ENCODE measurements around the gene TMEM131. TPM values are rescaled to one million over a fixed set of nuclear protein-coding genes. Genes with fewer than 3 reads are reported as not detected.
"Not testable (repeated sequence)": the region's sequence is repeated elsewhere in the genome, so short reads cannot be mapped to it uniquely, and the experiment has no call there.

Gene TMEM131
- total RNA-seq, 4 donors from 2014 or later, result 78.4 to 86.4 (median 80.5) TPM

DNA sequence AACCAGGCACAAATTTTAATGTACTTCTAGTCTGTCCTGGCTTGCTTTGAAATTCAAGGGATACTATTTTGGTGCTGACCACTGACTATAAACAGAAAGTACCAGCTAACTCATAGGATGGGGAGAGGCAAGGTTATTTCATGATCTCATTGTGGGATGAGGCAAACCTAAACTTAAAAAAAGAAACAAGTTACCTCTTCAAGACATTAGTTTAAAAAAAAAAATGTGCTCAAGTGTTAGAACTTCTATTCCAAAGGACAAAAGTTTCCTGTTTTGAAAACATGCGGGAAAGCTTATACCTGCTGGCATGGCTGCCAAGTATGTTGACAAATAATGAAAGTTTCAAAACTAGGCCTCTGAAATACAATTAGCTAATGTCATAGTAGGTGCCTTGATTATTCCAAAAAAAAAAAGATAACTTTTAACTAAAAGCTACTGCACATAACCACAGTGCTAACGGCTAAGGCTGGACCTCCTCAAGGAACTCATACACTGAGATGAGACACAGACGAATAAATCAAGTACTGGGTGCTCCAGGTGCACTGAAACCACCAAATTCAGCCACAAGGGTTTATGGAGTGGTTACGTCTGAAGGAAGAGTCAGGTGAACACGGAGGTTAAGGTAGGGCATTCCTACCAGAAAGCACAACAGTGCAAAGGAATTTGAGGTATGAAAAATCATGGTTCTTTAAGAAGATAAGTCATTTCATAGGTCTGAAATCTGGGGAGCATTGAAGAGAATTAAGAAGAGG is 38.1 kb downstream of the TMEM131 start:
- no peaks in the 10 kb centered on the region for H3K9me3 ChIP-seq
- no peak overlapping the region for H3K27ac ChIP-seq
- intact Hi-C loops (cut with DNase I; ENCODE audit: low total_unique reads), result no loop called here
- H3K4me3 ChIP-seq, result no peak overlapping the region
- in situ Hi-C loops (cut with MboI; ENCODE audit: low pct_ligation_motif_present in 1 of 4, low pct_unique_long_range_greater_than_20kb in 1 of 4, low sequenced_read_pairs in 3 of 4), result no loop called here
- TF ChIP-seq EP300 (IDR thresholded peaks at IDR 0.05; ENCODE audit: low read depth) (no peak), POLR2AphosphoS5 (IDR thresholded peaks at IDR 0.05) (no peak), POLR2A (IDR thresholded peaks at IDR 0.05) (no peak)
- TF ChIP-seq, protein P1, sequence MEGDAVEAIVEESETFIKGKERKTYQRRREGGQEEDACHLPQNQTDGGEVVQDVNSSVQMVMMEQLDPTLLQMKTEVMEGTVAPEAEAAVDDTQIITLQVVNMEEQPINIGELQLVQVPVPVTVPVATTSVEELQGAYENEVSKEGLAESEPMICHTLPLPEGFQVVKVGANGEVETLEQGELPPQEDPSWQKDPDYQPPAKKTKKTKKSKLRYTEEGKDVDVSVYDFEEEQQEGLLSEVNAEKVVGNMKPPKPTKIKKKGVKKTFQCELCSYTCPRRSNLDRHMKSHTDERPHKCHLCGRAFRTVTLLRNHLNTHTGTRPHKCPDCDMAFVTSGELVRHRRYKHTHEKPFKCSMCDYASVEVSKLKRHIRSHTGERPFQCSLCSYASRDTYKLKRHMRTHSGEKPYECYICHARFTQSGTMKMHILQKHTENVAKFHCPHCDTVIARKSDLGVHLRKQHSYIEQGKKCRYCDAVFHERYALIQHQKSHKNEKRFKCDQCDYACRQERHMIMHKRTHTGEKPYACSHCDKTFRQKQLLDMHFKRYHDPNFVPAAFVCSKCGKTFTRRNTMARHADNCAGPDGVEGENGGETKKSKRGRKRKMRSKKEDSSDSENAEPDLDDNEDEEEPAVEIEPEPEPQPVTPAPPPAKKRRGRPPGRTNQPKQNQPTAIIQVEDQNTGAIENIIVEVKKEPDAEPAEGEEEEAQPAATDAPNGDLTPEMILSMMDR (IDR thresholded peaks at IDR 0.05), result no peak
- peaks cover 0 to 36% (median 5%) of the 10 kb centered on the region in 4 donors for H3K4me1 ChIP-seq
- 70 to 73% methylated on average over 5 of the region's 5 CpGs for WGBS, 2 donors (ENCODE audit: low coverage in 1 of 2)
- H3K27me3 ChIP-seq, result no peaks in the 10 kb centered on the region
- no peak for DNase-seq
- no peaks in the 10 kb centered on the region for H3K36me3 ChIP-seq

DNA sequence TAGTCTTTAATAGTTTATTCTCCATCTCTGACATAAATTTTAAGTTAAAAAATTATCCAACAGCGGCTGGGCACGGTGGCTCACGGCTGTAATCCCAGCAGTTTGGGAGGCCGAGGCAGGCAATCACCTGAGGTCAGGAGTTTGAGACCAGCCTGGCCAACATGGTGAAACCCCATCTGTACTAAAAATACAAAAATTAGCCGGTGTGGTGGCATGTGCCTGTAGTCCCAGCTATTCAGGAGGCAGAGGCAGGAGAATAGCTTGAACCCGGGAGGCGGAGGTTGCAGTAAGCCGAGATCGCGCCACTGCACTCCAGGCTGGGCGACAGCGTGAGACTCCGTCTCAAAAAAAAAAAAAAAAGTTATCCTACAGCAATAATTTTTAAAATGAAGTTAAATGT is 39.0 kb downstream of the TMEM131 start:
- 96 to 100% methylated on average over 11 to 12 of the region's 13 CpGs for WGBS, 2 donors (ENCODE audit: low coverage in 1 of 2)
- in situ Hi-C loops (cut with MboI; ENCODE audit: low pct_ligation_motif_present in 1 of 4, low pct_unique_long_range_greater_than_20kb in 1 of 4, low sequenced_read_pairs in 3 of 4); H3K4me3 ChIP-seq: not testable (repeated sequence)

DNA sequence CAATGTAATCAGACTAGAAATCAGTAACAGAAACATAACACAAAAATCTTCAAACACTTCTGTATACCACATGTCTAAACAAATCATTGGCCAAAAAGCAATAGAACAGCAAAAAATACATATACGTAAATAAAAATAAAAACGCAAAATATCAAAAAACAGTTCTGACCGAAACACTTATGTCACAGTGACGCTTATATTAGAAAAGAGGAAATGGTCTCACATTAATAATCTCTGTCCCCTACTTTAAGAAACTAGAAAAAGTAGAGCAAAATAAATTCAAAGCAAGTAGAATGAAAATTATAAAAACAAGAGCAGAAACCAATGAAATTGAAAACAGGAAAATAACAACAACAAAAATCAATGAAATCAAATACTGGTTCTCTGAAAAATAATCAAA is 41.9 kb downstream of the TMEM131 start:
- H3K4me3 ChIP-seq, result no peak overlapping the region
- no peaks in the 10 kb centered on the region for H3K36me3 ChIP-seq
- peaks cover 7 to 39% (median 10%) of the 10 kb centered on the region in 4 donors for H3K4me1 ChIP-seq
- H3K27ac ChIP-seq, result no peak overlapping the region
- H3K27me3 ChIP-seq, result no peaks in the 10 kb centered on the region
- intact Hi-C loops (cut with DNase I; ENCODE audit: low total_unique reads) (no loop called here), in situ Hi-C loops (cut with MboI; ENCODE audit: low pct_ligation_motif_present in 1 of 4, low pct_unique_long_range_greater_than_20kb in 1 of 4, low sequenced_read_pairs in 3 of 4) (no loop called here)
- TF ChIP-seq, protein P1 (IDR thresholded peaks at IDR 0.05), result no peak
- TF ChIP-seq POLR2AphosphoS5 (IDR thresholded peaks at IDR 0.05) (no peak), POLR2A (IDR thresholded peaks at IDR 0.05) (no peak), EP300 (IDR thresholded peaks at IDR 0.05; ENCODE audit: low read depth) (no peak)
- 79 to 83% methylated on average over 4 of the region's 4 CpGs for WGBS, 2 donors (ENCODE audit: low coverage in 1 of 2)
- H3K9me3 ChIP-seq, result no peaks in the 10 kb centered on the region
- no peak for DNase-seq

More for the DNA sequence above, 39.0 kb downstream of the TMEM131 start:
- H3K27me3 ChIP-seq; DNase-seq; H3K9me3 ChIP-seq; intact Hi-C loops (cut with DNase I; ENCODE audit: low total_unique reads); H3K36me3 ChIP-seq; H3K27ac ChIP-seq: not testable (repeated sequence)
- H3K4me1 ChIP-seq, result peaks cover 0 to 28% (median 5%) of the 10 kb centered on the region in 4 donors

DNA sequence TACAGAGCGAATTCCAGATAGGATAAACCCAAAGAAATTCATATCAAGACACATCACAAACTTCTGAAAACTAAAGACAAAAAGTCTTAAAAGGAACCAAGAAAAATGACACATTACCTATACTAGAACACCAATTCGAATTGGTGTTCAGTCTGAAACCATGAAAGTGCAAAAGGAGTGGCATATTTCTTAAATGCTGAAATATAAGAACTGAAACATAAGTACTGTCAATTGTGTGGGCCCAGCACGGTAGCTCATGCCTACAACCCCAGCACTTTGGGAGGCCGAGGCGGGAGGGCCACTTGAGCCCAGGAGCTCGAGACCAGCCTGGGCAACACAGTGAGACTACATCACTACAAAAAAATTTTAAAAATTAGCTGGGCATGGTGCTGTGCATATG is 43.4 kb downstream of the TMEM131 start:
- WGBS, 2 donors (ENCODE audit: low coverage in 1 of 2), result 88 to 91% methylated on average over 6 of the region's 6 CpGs
- no peak for DNase-seq
- Histone ChIP-seq H3K4me1 (peaks cover 4 to 33% (median 8%) of the 10 kb centered on the region in 4 donors), H3K36me3 (no peaks in the 10 kb centered on the region), H3K4me3 (no peak overlapping the region), H3K9me3 (no peaks in the 10 kb centered on the region), H3K27me3 (no peaks in the 10 kb centered on the region), H3K27ac (no peak overlapping the region)
- no peak for TF ChIP-seq POLR2A (IDR thresholded peaks at IDR 0.05)
- no peak for TF ChIP-seq EP300 (IDR thresholded peaks at IDR 0.05; ENCODE audit: low read depth)
- no peak for TF ChIP-seq POLR2AphosphoS5 (IDR thresholded peaks at IDR 0.05)
- TF ChIP-seq, protein P1 (IDR thresholded peaks at IDR 0.05), result no peak
- intact Hi-C loops (cut with DNase I; ENCODE audit: low total_unique reads), result no loop called here
- in situ Hi-C loops (cut with MboI; ENCODE audit: low pct_ligation_motif_present in 1 of 4, low pct_unique_long_range_greater_than_20kb in 1 of 4, low sequenced_read_pairs in 3 of 4), result no loop called here

Data from transverse colon (tissue), 4 donors.